G401.6 (cell line): Measurements from ENCODE around the gene BMERB1.
"Not testable (repeated sequence)": the region's sequence is repeated elsewhere in the genome, so short reads cannot be mapped to it uniquely, and the experiment has no call there.

Experiments
- FAIRE-seq: peaks from 2 replicates; lab custom pipeline; 2012; peaks lifted over from hg19 to GRCh38; lab: Jason Lieb, UNC

The BMERB1 gene

DNA sequence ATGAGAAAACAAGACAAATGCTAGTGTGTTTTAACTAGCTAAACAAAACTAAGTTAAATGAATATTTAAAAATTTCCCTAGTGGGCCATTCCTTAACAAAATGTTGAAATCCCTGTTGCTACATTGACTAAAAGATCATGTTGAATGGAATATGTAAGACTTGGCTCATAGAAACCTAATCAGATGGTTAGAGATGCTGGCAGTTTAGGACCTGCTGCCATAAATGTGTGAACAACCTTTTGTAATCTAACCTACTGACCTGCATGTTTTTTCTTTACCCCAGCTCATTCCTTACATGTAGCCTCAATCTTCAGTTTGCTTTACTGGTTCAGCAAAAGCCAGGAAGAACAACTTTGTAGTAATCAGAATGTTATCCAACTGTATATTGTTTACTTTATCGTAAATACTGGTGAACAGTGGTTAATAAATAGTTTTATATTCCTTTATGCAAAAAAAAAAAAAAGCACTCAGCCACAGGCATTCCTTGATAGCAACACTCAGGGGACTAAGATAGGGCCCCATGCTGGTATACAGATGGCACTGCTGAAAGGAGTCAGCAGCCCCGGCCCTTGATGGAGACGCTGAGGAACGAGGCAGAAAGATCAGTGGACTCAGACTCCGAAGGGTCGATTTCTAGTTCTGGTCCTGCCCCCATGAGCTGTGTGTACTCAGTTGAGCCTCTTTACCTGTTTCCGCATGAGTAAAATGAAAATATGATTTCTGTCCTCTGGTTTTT, 130.4 kb downstream of the BMERB1 start:
- FAIRE-seq: no peak

- FAIRE-seq: no peak
These were observed 131.7 kb downstream of the BMERB1 start for GRCh38 chr16:15566095-15566494.

DNA sequence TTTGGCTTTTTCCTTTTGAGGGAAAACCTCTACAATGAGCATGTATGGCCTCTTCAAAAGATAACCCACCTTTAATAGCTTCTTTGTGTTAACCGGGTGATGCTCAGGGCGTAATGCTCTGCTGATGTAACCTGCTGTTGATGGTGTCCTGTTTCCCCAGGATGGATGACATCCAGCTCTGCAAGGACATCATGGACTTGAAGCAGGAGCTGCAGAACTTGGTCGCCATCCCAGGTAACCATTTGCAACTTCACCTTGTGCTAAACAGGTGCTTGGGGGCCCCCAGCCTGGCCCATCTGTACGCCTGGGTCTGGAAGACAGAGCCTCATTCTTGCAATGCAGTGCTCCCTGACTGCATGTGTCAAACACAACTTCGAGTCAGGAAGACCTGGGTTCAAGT, 133.4 kb downstream of the BMERB1 start:
- FAIRE-seq: no peak

- not testable (repeated sequence) for FAIRE-seq
These were observed 136.3 kb downstream of the BMERB1 start for GRCh38 chr16:15570666-15571065.

GRCh38 chr16:15571557-15571956, 137.2 kb downstream of the BMERB1 start:
- FAIRE-seq: no peak

DNA sequence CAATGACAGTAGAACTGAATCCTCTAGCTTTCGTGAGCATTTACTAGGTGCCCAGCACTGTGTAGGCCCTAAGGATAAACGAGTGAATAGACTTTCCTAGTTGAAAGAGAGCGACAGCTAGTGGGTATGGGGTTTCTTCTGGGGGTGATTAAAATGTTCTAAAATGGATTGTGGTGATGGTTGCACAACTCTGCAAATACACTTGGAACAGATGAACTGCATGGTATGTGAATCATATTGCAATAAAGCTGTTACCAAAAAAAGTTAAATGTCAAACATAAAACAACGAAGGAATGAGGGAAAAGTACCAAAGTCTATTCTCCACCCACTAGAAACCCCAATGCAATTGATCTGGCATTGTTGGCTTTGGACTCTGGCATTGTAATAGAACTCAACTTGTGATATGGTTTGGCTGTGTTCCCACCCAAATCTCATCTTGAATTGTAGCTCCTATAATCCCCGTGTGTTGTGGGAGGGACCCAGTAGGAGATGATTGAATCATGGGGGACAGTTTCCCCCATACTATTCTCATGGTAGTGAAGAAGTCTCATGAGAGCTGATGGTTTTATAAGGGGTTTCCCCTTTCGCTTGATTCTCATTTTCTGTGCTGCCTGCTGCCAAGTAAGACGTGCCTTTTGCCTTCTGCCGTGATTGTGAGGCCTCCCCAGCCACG, 138.1 kb downstream of the BMERB1 start:
- no peak for FAIRE-seq

DNA sequence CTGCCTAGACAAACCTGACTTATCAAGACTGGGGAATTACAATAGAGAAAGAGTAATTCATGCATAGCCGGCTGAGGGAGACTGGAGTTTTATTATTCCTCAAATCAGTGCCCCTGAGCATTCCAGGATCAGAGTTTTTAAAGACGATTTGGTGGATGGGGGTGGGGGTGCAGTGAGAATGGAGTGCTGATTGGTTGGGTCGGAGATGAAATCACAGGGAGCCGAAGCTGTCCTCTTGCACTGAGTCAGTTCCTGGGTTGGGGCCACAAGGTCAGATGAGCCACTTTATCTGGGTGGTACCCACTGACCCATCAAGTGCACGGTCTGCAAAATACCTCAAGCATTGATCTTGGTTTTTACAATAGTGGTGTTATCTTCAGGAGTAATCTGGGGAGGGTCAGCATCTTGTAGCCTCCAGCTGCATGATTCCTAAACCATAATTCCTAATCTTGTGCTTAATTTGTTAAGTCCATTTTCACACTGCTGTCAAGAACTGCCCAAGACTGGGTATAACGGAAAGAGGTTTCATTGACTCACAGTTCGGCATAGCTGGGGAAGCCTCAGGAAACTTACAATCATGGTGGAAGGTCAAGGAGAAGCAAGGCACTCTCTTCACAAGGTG, 139.0 kb downstream of the BMERB1 start:
- FAIRE-seq: no peak

DNA sequence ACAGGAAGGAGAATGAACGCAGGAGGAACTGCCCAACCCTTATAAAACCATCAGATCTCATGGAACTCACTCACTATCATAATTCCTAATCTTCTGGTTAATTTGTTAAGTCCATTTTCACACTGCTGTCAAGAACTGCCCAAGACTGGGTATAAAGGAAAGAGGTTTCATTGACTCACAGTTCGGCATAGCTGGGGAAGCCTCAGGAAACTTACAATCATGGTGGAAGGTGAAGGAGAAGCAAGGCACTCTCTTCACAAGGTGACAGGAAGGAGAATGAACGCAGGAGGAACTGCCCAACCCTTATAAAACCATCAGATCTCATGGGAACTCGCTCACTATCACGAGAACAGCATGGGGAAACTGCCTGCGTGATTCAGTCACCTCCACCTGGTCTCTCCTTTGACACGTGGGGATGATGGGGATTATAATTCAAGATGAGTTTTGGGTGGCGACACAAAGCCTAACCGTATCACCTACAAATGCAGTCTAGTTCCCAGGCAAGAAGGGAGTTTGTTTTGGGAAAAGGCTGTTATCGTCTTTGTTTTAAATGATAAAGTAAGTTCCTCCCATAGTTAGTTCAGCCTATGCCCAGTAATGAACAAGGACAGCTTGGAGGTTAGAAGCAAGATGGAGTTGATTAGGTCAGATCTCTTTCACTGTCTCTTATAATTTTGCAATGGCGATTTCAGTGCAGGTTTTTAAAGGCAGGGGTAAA, 139.7 kb downstream of the BMERB1 start:
- not testable (repeated sequence) for FAIRE-seq

- FAIRE-seq: no peak
These were observed 140.2 kb downstream of the BMERB1 start for GRCh38 chr16:15574614-15574948.

- FAIRE-seq: no peak
These were observed 141.1 kb downstream of the BMERB1 start for GRCh38 chr16:15575293-15576049.

DNA sequence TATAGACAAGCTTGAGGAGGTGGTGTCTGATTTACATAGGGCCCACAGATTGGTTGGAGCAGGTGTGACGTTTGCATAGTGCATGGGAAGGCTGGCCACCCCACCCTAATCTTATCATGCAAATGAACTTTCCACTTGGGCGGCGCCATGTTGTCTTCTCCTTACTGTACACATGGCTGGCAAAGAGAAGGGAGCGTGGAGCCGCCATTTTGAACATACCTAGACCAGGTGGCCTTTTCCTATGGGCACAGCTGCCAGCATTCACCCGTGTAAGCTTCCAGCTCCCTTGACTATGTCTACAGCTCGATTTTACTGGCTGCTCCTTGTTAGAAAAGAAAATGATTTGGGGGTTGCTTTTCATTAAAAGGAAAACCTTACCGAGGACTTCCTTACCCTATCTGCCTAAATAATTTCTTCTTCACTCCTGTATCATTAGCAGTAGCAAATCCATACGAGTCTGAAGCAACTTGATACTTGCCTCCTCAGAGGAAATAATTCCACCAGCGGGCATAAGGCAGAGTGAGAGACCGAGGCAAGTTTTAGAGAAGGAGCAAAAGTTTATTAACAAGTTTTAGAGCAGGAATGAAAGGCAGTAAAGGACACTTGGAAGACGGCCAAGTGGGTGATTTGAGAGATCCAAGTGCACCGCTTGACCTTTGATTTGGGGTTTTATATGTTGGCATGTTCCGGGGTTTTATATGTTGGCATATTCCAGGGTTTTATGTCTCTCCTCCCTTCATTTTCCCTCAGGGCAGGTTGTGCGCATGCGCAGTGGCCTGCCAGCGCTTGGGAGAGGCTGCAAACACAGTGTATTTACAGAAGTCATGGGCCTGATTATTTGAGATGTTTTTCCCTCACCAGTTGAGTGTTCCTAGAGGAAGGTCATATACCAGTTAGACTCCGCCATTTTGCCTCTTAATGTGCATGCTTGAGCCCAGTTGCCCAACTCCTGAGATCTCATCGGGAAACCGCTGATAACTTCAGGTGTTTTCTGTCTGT, 142.9 kb downstream of the BMERB1 start:
- no peak for FAIRE-seq

- FAIRE-seq: no peak
These were observed 144.4 kb downstream of the BMERB1 start for GRCh38 chr16:15578824-15579223.

- FAIRE-seq: no peak
These were observed 146.9 kb downstream of the BMERB1 start for GRCh38 chr16:15581127-15581815.

DNA sequence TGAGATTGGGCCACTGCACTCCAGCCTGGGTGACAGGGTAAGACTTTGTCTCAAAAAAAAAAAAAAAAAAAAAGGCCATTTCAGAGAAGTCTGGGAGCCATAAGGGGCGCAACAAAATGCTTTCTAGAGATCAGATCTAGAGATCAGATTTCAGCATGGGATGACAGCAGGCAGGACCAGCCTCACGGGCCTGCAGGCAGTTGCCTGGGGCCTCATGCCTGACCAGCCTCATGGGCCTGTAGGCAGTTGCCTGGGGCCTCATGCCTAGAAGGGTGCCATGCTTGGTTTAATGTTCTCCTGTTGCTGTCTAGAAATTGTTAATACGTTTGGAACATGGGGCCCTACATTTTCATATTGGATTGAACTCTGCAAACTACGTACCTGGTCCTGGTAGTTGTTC, 149.1 kb downstream of the BMERB1 start:
- FAIRE-seq: no peak

GRCh38 chr16:15585956-15586355, 151.6 kb downstream of the BMERB1 start:
- FAIRE-seq: no peak

- FAIRE-seq: no peak
These were observed 152.3 kb downstream of the BMERB1 start for GRCh38 chr16:15586716-15587115.

DNA sequence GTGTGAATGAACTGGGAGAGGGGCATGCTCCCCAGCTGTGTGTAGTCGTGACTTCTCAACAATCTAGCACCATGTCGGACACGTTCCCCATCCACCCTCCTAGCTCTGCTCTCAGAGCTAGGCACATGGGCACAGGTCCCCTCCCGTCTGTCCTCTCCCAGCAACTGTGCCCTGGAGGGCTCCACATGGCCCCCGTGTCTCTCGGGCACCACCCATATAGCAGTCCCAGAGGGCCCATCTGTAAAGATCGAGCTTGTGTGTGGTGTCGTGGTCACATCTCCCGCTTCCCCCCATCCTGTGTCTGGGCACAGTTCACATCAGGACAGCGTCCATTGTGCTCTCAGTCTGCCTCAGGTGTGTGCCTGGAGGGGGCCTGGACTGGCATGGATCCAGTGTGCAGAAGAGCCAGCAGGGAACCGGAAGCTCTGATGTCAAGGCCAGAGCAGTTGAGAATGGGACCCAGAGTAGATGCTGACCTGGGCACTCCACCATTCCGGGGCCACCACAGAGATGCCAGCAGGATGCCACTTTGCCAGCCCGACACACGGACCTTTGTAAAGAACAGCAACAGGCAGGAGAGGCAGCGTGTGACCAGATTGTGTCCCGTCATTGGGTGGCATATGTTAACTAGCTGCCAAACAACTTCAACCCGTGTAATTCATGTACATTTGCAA, 152.9 kb downstream of the BMERB1 start:
- FAIRE-seq: no peak

- no peak for FAIRE-seq
These were observed 157.9 kb downstream of the BMERB1 start for GRCh38 chr16:15592324-15592723.

DNA sequence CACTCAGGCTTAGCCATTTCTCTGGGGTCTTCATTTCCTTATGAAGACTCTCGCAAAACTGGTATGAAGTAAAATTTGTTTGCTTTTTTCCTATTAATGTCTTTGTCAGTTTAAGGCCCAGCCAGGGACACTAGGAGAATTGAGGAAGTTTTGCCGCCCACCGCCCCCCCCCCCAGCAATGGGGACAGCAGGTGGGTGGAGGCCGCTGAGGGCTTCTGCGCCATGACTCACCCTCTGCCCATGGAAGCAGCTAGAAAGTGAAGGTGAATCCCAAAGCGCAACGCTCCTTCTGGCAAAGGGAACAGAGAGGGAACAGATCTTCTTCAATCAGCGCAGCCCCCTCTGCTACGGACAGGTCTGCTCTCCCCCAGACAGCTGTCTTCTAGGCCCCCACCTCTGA, 158.8 kb downstream of the BMERB1 start:
- FAIRE-seq: no peak
